Right lobe of liver (tissue), 6 donors: ENCODE results near the gene ADSS1. TPM values are rescaled to one million over a fixed set of nuclear protein-coding genes. Genes with fewer than 3 reads are reported as not detected.

Source experiments
- ATAC-seq, 4 donors: fragments of 200-7000 bp; cut with Tn5 transposase; one replicate each; pipeline ENCODE4 v1.9.1; 2020; ENCODE audit warnings: mild to moderate bottlenecking in 4 of 4, moderate library complexity in 4 of 4
- DNase-seq, 3 donors: peaks; one replicate each; pipeline ENCODE4 v3.0.0-alpha.2; 2020
- H3K27ac ChIP-seq, 3 donors: fragments of 200-600 bp; one replicate each; pipeline ENCODE4 v1.8.0; 2022
- H3K27me3 ChIP-seq, 2 donors: fragments of 200-600 bp; one replicate each; pipeline ENCODE4 v1.8.0; 2022
- H3K36me3 ChIP-seq, 4 donors: fragments of 200-600 bp; sonication (generic) in 1 of 4; one replicate each; pipeline versions ENCODE4 v1.5.1 to v1.8.0; 2017 to 2022; ENCODE audit warnings: control low read depth in 1 of 4
- H3K4me1 ChIP-seq, 4 donors: fragments of 200-600 bp; sonication (generic) in 1 of 4; one replicate each; pipeline versions ENCODE4 v1.5.1 to v1.8.0; 2017 to 2022; ENCODE audit warnings: control low read depth in 1 of 4
- H3K4me3 ChIP-seq, 3 donors: fragments of 200-600 bp; one replicate each; pipeline ENCODE4 v1.8.0; 2022
- H3K9me3 ChIP-seq, 4 donors: fragments of 200-600 bp; sonication (generic) in 1 of 4; one replicate each; pipeline versions ENCODE4 v1.5.1 to v1.8.0; 2017 to 2022; ENCODE audit warnings: control low read depth in 1 of 4
- CTCF ChIP-seq, 4 donors: fragments of 200-600 bp in 3 of 4; fragments of 450-650 bp in 1 of 4; IDR thresholded peaks; one replicate each; pipeline versions ENCODE4 v1.5.1 to v1.8.0; 2016 to 2022; ENCODE audit warnings: antibody characterized with exemption in 4 of 4, mild to moderate bottlenecking in 2 of 4
- POLR2A ChIP-seq: fragments of 450-650 bp; IDR thresholded peaks from one replicate; pipeline ENCODE4 v1.6.1; 2017; ENCODE audit warnings: antibody characterized with exemption, mild to moderate bottlenecking
- WGBS: methylation state at CpG from one replicate; pipeline ENCODE4 v1.1.6; 2018; ENCODE audit warnings: low coverage, low lambda C conversion rate; ENCODE audit not compliant: insufficient coverage; ENCODE audit errors: missing lambda C conversion rate; 5-methylcytosine and 5-hydroxymethylcytosine counted together
- intact Hi-C, 2 donors: fragments of 100-400 bp; cut with DNase I; formaldehyde crosslinking; loops; one replicate each; pipeline versions ENCODE4 v1.11.2 to v1.14.1; 2022
- total RNA-seq, 6 experiments: library from RNA; depleted of rRNA in 2 of 6; stranded (reverse); fragments of >200 nt in 2 of 6; fragmentation: NEBNext Ultra II Directional in 3 of 6; extraction: Animal tissue kit (Norgen Biotek cat#: 25700) in 3 of 6; gene quantifications; one replicate each; pipeline versions ENCODE4 v1.1.0 to v1.2.4, GENCODE V29; 2016 to 2023
- donor health status: DM: no; HTN: yes; CAD: no.
- donor health status: DM: no; HTN: no; CAD: no.
- donor health status: DM: no; HTN: no; CAD: no.
- donor health status: DM: no; HTN: yes; CAD: no.
- donor health status: DM: no; HTN: yes; CAD: no.

Gene ADSS1
- total RNA-seq, 6 experiments from 2014 or later: 8.1 to 50.5 (median 36.8) TPM

GRCh38 chr14:104774453-104775072, 50.5 kb downstream of the ADSS1 start:
- intact Hi-C loops: loop anchor here in 1 of 2 donors (5.0 kb wide), 1 partner anchor 48 kb away; no protein-coding TSS in a partner anchor
- no peak overlapping the region for H3K27ac ChIP-seq
- 87% methylated on average over 6 of the region's 20 CpGs for WGBS

GRCh38 chr14:104775073-104775489, 51.1 kb downstream of the ADSS1 start:
- Histone ChIP-seq H3K9me3 (no peaks in the 10 kb centered on the region), H3K27ac (no peak overlapping the region), H3K36me3 (peaks cover 0 to 28% (median 11%) of the 10 kb centered on the region in 4 donors), H3K4me3 (no peak overlapping the region), H3K4me1 (no peaks in the 10 kb centered on the region), H3K27me3 (no peaks in the 10 kb centered on the region)
- ATAC-seq (no peak), DNase-seq (no peak)
- TF ChIP-seq POLR2A (no peak), CTCF (IDR thresholded peaks at IDR 0.05) (no peak)
- WGBS: 100% methylated on average over 8 of the region's 13 CpGs
- intact Hi-C loops: no loop called here

More at GRCh38 chr14:104774453-104775072, 50.5 kb downstream of the ADSS1 start:
- DNase-seq (no peak), ATAC-seq (no peak)
- Histone ChIP-seq H3K9me3 (no peaks in the 10 kb centered on the region), H3K4me3 (no peak overlapping the region), H3K36me3 (peaks cover 0 to 25% (median 11%) of the 10 kb centered on the region in 4 donors), H3K27me3 (no peaks in the 10 kb centered on the region), H3K4me1 (no peaks in the 10 kb centered on the region)
- TF ChIP-seq POLR2A (no peak), CTCF (IDR thresholded peaks at IDR 0.05) (no peak)

GRCh38 chr14:104776481-104776880, 52.5 kb downstream of the ADSS1 start:
- H3K4me3 ChIP-seq: no peak overlapping the region
- H3K27me3 ChIP-seq: no peaks in the 10 kb centered on the region
- H3K9me3 ChIP-seq: no peaks in the 10 kb centered on the region
- no peak for TF ChIP-seq POLR2A
- no peak for TF ChIP-seq CTCF (IDR thresholded peaks at IDR 0.05)
- H3K27ac ChIP-seq: no peak overlapping the region
- DNase-seq (no peak), ATAC-seq (no peak)
- peaks cover 0 to 23% (median 10%) of the 10 kb centered on the region in 4 donors for H3K36me3 ChIP-seq
- WGBS: no CpG with 5 or more reads among the region's 15 CpGs
- no peaks in the 10 kb centered on the region for H3K4me1 ChIP-seq
- intact Hi-C loops: no loop called here

- no peak for ATAC-seq
- Histone ChIP-seq H3K4me1 (no peaks in the 10 kb centered on the region), H3K36me3 (peaks cover 0 to 18% (median 5%) of the 10 kb centered on the region in 4 donors), H3K27ac (no peak overlapping the region), H3K9me3 (no peaks in the 10 kb centered on the region), H3K4me3 (no peak overlapping the region), H3K27me3 (no peaks in the 10 kb centered on the region)
- no peak for TF ChIP-seq CTCF (IDR thresholded peaks at IDR 0.05)
- TF ChIP-seq POLR2A: no peak
- intact Hi-C loops: no loop called here
- no peak for DNase-seq
- WGBS: 93% methylated on average over 8 of the region's 16 CpGs
Observed at GRCh38 chr14:104776961-104777807, 53.2 kb downstream of the ADSS1 start.
